ENCODE results near the gene B4GALT5.
"Not testable (repeated sequence)": the region's sequence is repeated elsewhere in the genome, so short reads cannot be mapped to it uniquely, and the experiment has no call there.

- TF ChIP-seq CTCF (conservative IDR thresholded peaks at IDR 0.05 in 1 of 2, IDR thresholded peaks at IDR 0.05 in 1 of 2; ENCODE audit: extremely low read depth in 1 of 2, insufficient read depth in 1 of 2, low read depth in 1 of 2, low read length in 2 of 2); EZH2 (IDR thresholded peaks at IDR 0.05; ENCODE audit: borderline replicate concordance, low read length): not testable (repeated sequence)
These were observed 44.8 kb downstream of the B4GALT5 start for GRCh38 chr20:49668878-49669195.
